Myocyte (in vitro differentiated cells): ENCODE results near the gene LCOR. TPM values are rescaled to one million over a fixed set of nuclear protein-coding genes. Genes with fewer than 3 reads are reported as not detected.
A peak's percentile ranks its signal among the peaks of the same experiment; 100 is the strongest.

Experiments used
- DNase-seq: peaks from one replicate; pipeline ENCODE4 v3.0.0-alpha.2; 2012; ENCODE audit warnings: low read depth
- total RNA-seq: library from RNA; depleted of rRNA; stranded (reverse); fragments of >200 nt; gene quantifications from 2 replicates; pipeline ENCODE4 v1.2.3, GENCODE V29; 2014

The LCOR gene
- total RNA-seq, 1 donor from 2014 or later: 16.8 TPM

DNA sequence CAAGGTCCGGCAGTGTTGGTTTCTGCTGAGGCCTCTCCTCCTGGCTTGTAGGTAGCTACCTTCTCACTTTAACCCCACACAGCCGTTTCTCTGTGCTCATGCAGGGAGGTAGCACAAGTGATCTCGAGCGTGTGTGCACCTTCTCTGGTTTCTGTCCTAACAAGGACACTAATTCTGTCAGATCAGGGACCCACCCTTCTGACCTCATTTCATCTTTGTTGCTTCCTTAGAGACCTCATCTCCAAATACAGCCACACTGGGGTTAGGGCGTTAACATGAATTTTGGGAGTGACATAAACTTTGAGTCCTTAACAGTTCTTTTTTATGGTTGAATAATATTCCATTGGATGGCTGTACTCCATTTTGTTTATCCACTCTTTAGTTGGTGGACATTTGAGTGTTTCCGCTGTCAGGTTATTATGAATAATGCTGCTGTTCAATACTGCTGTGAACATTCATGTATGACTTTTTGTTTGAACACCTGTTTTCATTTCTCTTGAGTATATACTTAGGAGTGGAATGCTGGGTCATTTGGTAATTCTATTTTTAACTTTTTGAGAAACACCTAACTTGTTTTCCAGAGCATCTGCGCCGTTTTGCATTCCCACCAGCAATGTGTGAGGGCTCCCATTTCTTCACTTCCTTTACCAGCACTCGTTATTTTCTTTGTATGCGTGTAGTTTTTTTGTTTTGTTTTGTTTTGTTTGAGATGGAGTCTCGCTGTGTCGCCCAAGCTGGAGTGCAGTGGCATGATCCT lies 57.5 kb downstream of the LCOR start:
- no peak for DNase-seq

DNA sequence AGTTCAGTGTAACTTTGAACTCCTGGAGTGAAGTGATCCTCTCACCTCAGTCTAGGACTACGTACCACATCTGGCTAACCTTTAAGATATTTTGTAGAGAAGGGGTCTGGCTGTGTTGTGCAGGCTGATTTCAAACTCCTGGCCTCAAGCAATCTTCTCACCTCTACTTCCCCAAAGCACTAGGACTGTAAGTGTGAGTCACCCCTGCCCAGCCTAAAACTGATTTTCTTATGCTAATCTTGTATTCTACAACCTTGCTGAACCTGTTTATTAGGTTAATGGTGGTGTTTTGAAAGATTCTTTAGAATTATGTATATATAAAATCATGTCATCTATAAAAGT lies 58.0 kb downstream of the LCOR start:
- no peak for DNase-seq

DNA sequence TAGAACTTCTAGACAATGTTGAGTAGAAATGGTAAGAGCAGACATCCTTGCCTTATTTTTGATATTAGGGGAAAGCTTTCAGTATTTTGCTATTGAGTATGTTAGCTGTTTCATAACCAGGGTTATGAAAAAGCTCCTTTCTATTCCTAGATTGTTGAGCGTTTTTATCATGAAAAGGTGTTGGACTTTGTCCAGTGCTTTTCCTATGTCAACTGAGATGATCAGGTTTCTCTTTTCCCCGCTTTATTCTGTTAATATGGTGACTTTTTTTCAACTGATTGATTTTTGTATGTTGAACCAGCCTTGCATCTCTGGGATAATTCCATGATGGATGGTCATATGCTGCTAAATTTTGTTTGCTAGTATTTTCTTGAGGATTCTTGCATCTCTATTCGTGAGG lies 58.5 kb downstream of the LCOR start:
- no peak for DNase-seq

DNA sequence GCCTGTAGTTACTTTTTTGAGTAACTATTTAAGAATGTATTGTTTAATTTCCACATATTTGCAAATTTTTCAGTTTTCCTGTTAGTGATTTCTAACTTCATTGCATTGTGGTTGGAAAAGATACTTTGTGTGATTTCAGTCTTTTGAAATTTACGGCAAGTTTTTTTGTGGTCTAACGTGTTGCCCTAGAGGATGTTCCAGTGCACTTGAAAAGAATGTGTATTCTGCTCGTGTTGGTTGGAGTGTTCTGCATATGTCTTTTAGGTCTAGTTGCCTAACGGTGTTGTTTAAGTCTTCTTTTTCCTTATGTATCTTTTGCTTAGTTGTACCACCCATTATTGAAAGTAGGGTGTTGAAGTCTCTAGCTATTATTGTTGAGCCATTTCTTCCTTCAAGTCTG lies 59.7 kb downstream of the LCOR start:
- no peak for DNase-seq

DNA sequence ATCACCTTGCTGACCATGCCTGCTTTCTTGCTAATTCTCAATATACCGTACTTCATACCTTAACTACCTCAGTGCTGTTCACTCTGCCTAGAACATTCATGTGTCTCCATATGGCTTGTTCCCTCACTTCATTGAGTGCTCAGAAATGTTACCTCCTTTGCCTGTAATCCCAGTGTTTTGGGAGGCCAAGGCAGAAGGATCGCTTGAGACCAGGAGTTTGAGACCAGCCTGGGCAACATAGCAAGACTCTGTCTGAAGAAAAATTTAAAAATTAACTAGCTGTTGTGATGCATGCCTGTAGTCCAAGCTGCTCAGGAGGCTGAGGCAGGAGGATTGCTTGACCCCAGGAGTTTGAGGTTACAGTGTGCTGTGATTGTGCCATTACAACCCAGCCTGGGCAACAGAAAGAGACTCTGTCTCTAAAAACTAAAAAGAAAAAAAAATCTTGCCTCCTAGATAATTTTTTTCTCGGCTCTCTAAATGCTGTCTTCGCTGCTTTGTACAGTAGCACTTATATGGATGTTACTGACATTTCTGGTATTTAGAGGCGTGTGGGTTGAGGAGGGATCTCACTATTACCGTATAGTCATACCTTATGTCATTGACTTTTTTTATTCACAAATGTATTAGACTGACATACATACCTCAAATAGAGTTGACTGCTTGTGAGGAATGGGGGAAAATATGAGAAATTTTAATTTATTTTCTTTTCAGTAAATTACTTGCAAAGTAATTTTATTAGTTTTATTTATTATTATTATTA lies 63.7 kb downstream of the LCOR start:
- no peak for DNase-seq

DNA sequence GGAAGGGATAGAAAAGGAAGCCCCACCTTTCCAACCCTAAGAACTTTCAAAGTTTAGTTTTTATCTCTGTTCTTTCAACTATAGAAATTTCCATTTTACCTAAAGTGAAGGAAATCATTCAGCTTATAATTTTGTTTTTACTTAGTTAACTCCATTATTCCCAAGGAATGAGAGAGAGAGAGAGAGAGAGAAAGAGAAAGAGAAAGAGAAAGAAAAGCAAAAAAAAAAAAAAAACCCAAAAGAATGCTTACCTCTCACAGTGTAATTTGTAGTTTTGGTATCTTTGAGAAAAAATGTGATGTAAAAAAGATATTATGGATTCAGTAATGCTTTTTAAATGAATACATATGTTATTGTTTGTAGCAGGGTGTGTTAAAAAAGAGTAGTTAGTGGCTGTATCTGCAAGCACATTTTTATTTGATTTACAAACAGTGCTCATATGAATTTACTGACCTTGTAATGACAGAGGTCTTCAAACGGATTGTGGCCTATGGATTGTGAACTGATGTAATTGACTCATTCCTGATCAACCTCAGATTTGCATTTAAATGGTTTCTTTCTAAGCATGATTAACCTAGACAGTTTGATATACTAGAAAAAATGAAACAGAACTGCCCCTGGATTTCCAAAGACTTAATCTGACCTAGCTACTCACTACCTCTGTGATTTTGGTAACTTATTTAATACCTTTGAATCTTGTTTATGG lies 64.9 kb downstream of the LCOR start:
- no peak for DNase-seq

DNA sequence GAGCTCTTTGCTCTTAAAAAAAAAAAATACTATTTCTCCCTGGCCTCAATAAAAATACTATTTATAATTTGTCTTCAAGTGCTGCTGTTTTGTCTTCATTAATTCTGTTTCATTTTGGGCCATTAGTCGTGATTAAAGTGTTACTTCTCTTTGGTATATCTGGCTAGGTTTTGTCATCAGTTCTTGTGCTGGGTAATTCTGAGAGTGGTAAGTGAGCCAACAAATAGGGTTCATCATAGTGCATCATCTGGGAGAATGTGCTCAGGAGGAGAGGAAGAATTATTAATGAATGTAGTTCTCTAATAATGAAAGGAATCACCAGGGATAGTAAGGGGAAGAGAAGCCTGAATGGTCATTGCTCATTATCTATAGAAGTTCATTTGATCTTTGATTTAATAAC lies 70.0 kb downstream of the LCOR start:
- no peak for DNase-seq

DNA sequence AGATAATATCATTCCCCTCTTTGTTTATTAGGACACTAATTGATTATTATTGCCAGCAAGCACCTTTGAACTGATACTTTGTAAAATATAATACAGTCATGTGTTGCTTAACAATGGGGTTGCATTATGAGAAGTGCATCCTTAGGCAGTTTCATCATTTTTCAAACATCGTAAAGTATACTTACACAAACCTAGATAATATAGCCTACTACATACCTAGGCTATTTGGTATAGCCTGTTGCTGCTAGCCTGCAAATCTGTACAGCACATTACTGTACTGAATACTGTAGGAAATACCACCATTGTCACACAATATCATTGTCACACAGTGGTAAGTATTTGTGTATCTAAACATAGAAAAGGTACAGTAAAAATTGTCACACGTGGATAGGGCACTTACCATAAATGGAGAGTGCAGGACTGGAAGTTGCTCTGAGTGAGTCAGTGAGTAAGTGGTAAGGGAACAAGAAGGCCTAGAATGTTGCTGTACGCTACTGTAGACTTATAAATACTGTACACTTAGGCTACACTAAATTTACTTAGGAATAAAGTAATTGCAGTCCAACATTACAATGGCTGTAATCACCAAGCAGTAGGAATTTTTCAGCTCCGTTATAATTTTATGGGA lies 70.7 kb downstream of the LCOR start:
- DNase-seq: no peak

DNA sequence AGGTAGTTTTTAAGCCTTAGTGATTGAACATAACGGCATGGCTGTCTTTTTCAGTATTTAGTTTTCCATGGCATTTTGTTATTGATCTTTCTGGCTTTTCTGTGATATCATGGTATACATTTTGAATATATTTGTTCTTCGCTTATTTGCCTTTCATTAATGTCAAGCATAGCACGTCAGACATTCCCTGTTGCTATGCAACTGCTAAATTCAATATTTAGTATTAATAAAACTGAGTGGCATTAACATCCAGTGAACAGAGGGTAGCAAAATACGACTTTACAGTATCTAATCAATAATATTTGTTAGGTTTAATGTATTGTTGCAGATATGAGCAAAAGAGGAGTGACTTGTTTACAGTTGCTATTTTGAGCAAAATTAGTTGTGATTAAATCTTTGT lies 72.5 kb downstream of the LCOR start:
- no peak for DNase-seq

DNA sequence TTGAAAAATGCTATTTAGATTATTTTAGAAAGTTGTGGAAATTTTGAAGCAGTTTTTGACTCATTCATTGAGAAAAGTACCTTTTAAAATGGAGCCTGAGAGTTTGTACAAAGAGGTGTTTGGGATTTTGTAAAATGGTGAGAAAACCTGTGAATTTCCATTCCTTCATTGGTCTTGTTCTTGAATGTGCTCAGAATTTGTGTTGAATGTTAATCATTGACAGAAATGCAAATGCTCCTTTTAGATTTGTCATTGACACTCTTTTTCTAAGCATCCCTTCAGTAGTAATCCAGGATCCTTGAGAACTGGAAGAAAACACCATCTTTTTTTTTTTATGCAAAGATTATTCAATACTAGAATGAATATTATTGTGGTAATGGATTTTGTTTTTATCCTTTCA lies 74.8 kb downstream of the LCOR start:
- no peak for DNase-seq

DNA sequence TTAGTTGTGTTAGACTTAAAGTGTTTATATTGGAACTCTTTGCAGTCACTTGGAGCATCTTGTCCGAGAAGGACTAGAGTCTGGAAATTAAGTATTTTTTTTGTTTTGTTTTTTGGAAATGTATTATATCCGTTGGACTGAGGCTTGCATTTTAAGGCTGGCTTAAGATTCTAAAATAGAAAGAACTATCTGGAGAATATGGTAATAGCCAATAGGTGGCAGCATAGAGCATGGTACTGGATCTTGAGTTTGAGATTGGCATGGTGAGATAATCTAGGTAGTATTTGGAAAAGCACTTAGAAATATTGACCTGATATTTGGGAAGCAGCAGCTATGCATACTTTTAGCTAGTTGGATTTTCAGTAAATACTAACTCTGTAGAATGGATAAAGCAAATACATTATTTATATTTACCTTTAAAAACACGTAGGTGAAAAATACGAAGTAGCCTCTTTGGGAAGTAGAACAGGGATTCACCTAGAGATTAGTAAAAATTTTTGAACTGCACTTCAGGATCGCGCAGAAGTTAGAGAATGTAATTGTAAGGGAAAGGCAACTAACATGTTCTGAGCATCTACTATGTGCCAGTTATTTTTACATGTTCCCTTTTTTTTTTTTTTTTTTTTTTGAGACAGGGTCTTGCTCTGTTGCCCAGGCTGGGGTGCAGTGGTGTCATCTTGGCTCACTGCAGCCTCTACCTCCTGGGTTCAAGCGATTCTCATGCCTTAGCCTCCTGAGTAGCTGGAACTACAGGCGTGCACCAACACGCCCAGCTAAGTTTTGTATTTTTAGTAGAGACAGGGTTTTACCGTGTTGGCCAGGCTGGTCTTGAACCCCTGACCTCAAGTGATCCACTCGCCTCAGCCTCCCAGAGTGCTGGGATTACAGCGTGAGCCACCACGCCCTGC lies 78.6 kb downstream of the LCOR start:
- DNase-seq: peak; percentile 54

DNA sequence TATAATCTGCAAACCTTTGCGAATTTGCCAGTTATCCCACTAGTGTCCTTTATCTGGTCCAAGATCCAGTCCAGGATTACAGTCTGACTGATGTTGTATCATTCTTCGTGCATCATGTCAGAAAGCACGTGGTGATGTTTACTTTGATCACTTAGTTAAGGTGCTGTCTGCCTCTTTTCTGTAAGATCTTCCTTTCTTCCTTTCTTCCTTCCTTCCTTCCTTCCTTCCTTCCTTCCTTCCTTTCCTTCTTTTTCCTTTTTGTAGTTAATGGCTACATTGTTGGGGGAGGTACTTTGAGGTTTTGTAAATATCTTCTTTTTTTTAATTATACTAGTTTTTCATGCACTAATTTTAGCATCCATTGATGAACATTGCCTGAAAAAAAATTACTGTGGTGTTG lies 80.3 kb downstream of the LCOR start:
- DNase-seq: no peak

DNA sequence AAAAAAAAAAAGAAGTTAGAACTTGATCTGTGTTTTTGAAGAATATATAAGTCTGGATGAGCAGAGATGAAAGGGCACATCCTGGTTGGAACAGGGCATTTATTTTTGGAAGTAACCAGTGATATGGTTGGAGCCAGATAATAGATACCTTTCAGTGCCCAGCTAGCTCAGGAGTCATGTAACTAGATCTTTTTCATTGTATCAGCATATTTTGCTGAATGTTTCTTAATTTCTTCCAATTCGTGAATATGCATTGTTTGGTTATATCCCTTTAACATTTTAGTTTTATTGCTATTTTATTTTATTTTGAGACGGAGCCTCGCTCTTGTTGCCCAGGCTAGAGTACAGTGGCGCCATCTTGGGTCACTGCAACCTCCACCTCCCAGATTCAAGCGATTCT lies 81.8 kb downstream of the LCOR start:
- no peak for DNase-seq

DNA sequence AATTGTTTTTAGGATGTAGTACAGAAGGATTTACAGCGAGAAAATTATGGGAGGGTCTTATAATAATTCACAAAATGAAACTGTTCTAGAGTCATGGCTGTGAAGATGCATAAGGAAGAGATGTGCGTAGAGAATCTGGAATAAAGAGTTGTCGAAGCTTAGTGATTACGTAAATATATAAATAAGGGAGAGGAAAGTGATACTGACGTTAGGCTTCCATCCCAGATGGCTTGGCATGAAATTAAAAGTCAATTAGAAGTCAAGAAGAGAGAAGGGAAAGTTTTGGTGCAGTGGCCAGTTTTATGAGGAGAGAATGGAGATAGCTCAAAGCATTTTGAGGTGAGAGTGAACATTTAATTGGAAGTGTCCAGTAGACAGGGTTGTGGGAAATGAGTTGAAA lies 85.5 kb downstream of the LCOR start:
- no peak for DNase-seq

DNA sequence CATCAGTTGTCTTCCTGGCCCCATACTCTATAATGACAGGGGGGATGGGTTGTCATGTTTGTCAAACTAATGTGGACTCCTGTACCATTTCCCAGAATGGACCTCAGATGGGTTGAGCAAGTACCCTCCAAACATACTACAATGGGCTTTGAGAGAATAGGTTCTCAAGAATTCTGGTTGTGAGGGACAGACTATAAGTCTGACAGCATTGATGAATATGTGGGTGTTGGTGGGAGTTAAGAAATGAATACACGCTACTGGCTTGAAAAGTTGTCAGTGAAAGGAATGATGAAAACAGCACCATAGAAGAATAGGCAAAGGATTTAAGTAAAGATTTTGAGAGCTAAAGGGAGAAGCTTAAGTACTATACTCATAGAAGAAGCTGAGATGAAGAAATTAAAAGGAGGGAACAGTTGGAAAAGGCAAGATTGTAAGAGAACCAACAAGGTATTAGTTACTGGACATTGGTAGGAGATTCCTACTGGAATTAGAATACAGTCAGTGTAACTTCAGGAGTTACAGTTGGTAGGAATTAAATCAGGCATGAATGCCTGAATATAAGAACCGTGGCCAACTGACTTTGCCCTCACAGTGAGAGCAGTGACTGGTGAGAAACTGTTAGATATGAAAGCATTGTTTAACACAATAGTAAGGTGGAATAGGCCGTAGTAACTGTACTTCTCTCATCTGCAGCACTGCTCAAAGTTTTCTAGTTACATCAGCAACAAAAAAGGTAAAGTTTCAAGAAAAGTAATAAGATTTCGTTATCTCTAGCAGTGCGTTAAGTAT lies 86.3 kb downstream of the LCOR start:
- peak; percentile 3 for DNase-seq

DNA sequence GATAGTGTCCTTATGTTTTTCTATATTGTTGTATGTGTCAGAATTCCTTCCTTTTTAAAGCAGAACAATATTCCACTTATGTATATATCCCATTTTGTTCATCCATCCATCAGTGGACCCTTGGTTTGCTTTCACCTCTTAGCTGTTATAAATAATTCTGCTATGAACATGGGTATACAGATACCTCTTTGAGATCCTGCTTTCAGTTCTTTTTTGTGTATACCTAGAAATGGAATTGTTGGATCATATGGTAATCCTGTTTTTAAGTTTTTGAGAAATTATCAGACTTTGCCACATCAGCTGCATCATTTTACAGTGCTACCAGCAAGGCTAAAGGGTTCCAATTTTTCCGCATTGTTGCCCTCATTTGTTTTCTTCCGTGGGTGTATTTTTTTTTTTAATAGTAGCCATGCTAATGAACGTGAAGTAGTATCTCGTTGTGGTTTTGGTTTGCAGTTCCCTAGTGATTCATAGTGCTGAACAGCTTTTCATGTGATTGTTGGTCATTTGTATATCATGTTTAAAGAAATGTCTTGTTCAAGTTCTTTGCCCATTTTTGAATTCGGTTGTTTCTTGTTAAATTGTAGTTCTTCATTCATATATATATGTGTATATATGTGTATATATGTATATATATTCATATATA lies 87.8 kb downstream of the LCOR start:
- DNase-seq: peak; percentile 50

DNA sequence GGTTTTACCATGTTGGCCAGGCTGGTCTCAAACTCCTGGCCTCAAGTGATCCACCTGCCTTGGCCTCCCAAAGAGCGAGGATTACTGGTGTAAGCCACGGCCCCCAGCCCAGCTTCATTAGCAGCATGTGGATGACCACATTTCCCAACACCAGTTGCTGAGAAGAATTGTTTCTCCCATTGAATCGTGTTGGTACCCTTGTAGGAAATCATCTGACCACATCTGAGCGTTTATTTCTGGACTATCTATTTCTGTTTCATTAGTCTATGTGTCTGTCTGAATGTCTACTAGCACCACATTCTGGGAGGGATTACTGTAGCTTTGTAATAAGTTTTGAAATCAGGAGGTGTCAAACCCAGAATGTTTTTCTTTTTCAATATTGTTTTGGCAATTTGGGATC lies 89.6 kb downstream of the LCOR start:
- DNase-seq: peak; percentile 95

DNA sequence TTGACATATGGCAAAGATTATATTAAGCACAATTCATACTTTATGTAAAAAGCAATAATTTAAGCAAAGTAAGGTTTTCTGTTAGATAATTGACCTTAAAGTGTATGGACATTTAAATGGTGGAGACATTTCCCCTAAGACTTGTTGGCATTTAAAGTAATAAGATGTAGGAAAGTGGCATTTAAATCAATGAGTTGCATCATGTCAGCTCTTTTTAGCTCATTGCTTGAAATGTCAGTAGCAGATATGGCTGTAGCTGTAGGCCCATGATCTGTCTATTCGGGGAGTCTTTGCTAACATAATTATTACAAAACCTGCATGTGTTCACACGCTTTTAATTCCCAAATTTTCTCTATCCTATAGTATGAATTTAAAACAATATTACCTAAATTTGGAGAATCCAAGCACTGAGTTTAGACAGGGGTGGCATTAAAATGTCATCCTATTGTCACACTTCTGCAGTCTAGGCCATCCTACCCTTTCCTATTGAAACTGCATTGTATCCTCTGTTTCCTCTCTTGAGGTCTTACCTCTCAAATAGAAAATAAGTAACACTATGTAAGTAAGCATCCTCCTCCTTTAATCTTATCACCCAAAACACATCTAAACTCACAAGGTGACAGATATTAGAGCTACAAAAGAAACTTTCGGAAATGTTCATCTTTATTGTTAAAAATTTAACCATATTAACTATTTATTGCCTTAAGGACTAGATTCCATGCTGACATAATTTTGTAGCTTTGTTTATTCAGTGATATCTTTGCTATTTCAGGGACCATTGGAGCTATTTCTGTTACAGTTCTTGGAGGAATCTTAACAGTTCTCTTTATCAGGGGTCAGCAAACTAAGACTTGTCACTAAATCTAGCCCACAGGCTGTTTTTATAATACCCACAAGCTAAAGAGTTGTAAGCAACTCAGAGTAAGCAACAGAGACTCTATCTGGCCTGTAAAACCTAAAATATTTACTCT lies 91.2 kb downstream of the LCOR start:
- no peak for DNase-seq
